Suprapubic skin (tissue), 4 donors: ENCODE measurements around the gene GFOD1.

ENCODE experiments used
- CTCF ChIP-seq, 2 donors: fragments of 200-600 bp in 1 of 2; fragments of 450-650 bp in 1 of 2; sonication (generic) in 1 of 2; IDR thresholded peaks; one replicate each; pipeline ENCODE4 v1.5.1; 2016 to 2019; ENCODE audit warnings: antibody characterized with exemption in 2 of 2, mild to moderate bottlenecking in 1 of 2, moderate library complexity in 1 of 2
- EP300 ChIP-seq: sonication (generic); formaldehyde crosslinking; IDR thresholded peaks from one replicate; pipeline ENCODE4 v1.6.1; 2017; ENCODE audit warnings: antibody characterized with exemption
- POLR2A ChIP-seq, 2 donors: fragments of 450-650 bp; IDR thresholded peaks; one replicate each; pipeline ENCODE4 v1.6.1; 2017; ENCODE audit warnings: antibody characterized with exemption in 2 of 2, mild to moderate bottlenecking in 2 of 2, moderate library complexity in 2 of 2
- POLR2AphosphoS5 ChIP-seq, 3 donors: sonication (generic); formaldehyde crosslinking; IDR thresholded peaks; one replicate each; pipeline ENCODE4 v1.6.1; 2017; ENCODE audit warnings: antibody characterized with exemption in 3 of 3

- TF ChIP-seq CTCF (IDR thresholded peaks at IDR 0.05) = no peak
- no peak for TF ChIP-seq POLR2AphosphoS5 (IDR thresholded peaks at IDR 0.05)
- no peak for TF ChIP-seq EP300
- TF ChIP-seq POLR2A (IDR thresholded peaks at IDR 0.05) = no peak
Measured at GRCh38 chr6:13435477-13436246, 51.7 kb downstream of the GFOD1 start.
